Body of pancreas (tissue), 4 donors: ENCODE data around the gene ADGRB3.

Experiments used
- CTCF ChIP-seq, 7 experiments: fragments of 450-650 bp in 4 of 7; fragments of 200-600 bp in 3 of 7; sonication (generic) in 3 of 7; IDR thresholded peaks; one replicate each; pipeline ENCODE4 v1.5.1; 2016 to 2019; ENCODE audit warnings: antibody characterized with exemption in 7 of 7
- POLR2A ChIP-seq, 3 donors: fragments of 450-650 bp; IDR thresholded peaks; one replicate each; pipeline ENCODE4 v1.6.1; 2016; ENCODE audit warnings: antibody characterized with exemption in 3 of 3, mild to moderate bottlenecking in 2 of 3

GRCh38 chr6:69232496-69232895 is 597.4 kb downstream of the ADGRB3 start:
- TF ChIP-seq CTCF (IDR thresholded peaks at IDR 0.05) (no peak), POLR2A (IDR thresholded peaks at IDR 0.05) (no peak)
